ENCODE results near the gene STK32C. TPM values are rescaled to one million over a fixed set of nuclear protein-coding genes. Genes with fewer than 3 reads are reported as not detected.

Gene STK32C
- total RNA-seq, 2 donors from 2014 or later = 8.4 to 9.9 TPM

GRCh38 chr10:132197271-132198067 is 110.3 kb downstream of the STK32C start:
- Mint-ChIP-seq H3K4me1 (no peaks in the 10 kb centered on the region), H3K27ac (no peak overlapping the region), H3K27me3 (ENCODE audit: insufficient read depth) (no peaks in the 10 kb centered on the region), H3K4me3 (no peak overlapping the region), H3K9me3 (no peaks in the 10 kb centered on the region), H3K36me3 (ENCODE audit: low read depth) (no peaks in the 10 kb centered on the region)
- no peaks in the 10 kb centered on the region for H3K9me3 ChIP-seq (ENCODE audit: control insufficient read depth, low read length)
- H3K27ac ChIP-seq (ENCODE audit: low read depth, low read length) = no peak overlapping the region
- no peak for DNase-seq
- TF ChIP-seq, protein P1, sequence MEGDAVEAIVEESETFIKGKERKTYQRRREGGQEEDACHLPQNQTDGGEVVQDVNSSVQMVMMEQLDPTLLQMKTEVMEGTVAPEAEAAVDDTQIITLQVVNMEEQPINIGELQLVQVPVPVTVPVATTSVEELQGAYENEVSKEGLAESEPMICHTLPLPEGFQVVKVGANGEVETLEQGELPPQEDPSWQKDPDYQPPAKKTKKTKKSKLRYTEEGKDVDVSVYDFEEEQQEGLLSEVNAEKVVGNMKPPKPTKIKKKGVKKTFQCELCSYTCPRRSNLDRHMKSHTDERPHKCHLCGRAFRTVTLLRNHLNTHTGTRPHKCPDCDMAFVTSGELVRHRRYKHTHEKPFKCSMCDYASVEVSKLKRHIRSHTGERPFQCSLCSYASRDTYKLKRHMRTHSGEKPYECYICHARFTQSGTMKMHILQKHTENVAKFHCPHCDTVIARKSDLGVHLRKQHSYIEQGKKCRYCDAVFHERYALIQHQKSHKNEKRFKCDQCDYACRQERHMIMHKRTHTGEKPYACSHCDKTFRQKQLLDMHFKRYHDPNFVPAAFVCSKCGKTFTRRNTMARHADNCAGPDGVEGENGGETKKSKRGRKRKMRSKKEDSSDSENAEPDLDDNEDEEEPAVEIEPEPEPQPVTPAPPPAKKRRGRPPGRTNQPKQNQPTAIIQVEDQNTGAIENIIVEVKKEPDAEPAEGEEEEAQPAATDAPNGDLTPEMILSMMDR (conservative IDR thresholded peaks at IDR 0.05) = no peak
- no peaks in the 10 kb centered on the region for H3K27me3 ChIP-seq (ENCODE audit: control insufficient read depth, insufficient read depth, low read length, poor library complexity, severe bottlenecking)
- H3K9ac ChIP-seq (ENCODE audit: extremely low read depth, low read length, poor library complexity, severe bottlenecking) = no peak overlapping the region
- H3K36me3 ChIP-seq (ENCODE audit: control insufficient read depth, insufficient read depth, low read length) = no peaks in the 10 kb centered on the region
- WGBS, 2 experiments (ENCODE audit: insufficient coverage in 1 of 2, insufficient read length in 1 of 2) = 88 to 96% methylated on average over 15 to 25 of the region's 25 CpGs
- no peaks in the 10 kb centered on the region for H3K4me1 ChIP-seq (ENCODE audit: control insufficient read depth, insufficient read depth, low read length)
- H3K4me3 ChIP-seq (ENCODE audit: low read length) = no peak overlapping the region

DNA sequence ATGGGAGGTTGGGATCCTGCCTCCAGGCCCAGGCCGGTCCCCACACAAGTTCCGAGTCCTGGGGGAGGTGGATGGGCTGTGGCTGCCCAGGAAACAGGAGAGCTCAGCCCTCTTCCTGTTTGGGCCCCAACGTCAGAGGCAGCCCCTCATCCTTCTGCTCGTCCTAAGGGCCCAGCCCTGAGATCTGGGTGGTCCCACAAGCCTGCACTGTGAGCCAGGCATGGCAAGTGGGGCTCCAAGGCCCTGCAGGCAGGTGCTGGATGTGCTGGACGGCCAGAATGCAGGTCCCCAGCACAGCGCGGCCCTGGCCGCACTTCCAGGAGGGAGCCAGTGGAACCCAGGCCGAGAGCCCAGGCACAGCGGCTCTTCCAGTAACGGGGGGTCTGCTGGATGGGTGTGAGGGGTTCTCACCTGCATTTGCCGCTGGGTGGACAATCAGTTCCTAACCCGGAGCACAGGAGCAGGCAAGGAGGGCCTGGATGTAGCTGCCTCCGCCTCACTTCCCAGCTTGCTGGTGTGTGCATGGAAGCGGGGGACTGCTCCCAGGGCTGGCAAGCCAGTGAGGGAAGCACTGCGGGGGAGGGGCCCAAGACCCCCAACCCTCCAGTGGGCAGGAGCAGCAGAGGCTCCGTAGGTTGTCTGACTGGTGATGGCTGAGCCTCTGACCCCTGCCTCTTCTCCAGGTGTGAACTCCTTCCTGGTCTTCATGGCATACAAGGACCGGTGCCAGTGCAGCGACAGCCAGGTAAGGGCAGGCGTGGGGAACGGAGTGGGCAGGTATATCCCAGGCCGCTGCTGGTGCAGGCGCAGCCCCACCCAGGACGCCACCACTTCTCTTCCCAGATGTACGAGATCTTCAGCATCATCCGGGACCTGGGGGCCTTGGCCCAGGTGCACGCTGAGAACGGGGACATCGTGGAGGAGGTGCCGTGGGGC is 111.3 kb downstream of the STK32C start:
- Mint-ChIP-seq H3K4me3 (no peak overlapping the region), H3K9me3 (no peaks in the 10 kb centered on the region), H3K27me3 (ENCODE audit: insufficient read depth) (no peaks in the 10 kb centered on the region), H3K27ac (no peak overlapping the region), H3K36me3 (ENCODE audit: low read depth) (peaks cover 5% of the 10 kb centered on the region), H3K4me1 (no peaks in the 10 kb centered on the region)
- Histone ChIP-seq H3K36me3 (ENCODE audit: control insufficient read depth, insufficient read depth, low read length) (no peaks in the 10 kb centered on the region), H3K9ac (ENCODE audit: extremely low read depth, low read length, poor library complexity, severe bottlenecking) (no peak overlapping the region), H3K27ac (ENCODE audit: low read depth, low read length) (no peak overlapping the region), H3K9me3 (ENCODE audit: control insufficient read depth, low read length) (no peaks in the 10 kb centered on the region), H3K27me3 (ENCODE audit: control insufficient read depth, insufficient read depth, low read length, poor library complexity, severe bottlenecking) (no peaks in the 10 kb centered on the region), H3K4me3 (ENCODE audit: low read length) (no peak overlapping the region), H3K4me1 (ENCODE audit: control insufficient read depth, insufficient read depth, low read length) (no peaks in the 10 kb centered on the region)
- no peak for DNase-seq
- TF ChIP-seq, protein P1 (conservative IDR thresholded peaks at IDR 0.05) = no peak
- WGBS, 2 experiments (ENCODE audit: insufficient coverage in 1 of 2, insufficient read length in 1 of 2) = 91 to 99% methylated on average over 11 to 30 of the region's 30 CpGs

- Mint-ChIP-seq H3K27ac (no peak overlapping the region), H3K4me3 (no peak overlapping the region), H3K4me1 (no peaks in the 10 kb centered on the region), H3K27me3 (ENCODE audit: insufficient read depth) (no peaks in the 10 kb centered on the region), H3K36me3 (ENCODE audit: low read depth) (peaks cover 9% of the 10 kb centered on the region), H3K9me3 (peaks cover 2% of the 10 kb centered on the region)
- no peak overlapping the region for H3K27ac ChIP-seq (ENCODE audit: low read depth, low read length)
- H3K36me3 ChIP-seq (ENCODE audit: control insufficient read depth, insufficient read depth, low read length) = no peaks in the 10 kb centered on the region
- H3K27me3 ChIP-seq (ENCODE audit: control insufficient read depth, insufficient read depth, low read length, poor library complexity, severe bottlenecking) = no peaks in the 10 kb centered on the region
- 89 to 97% methylated on average over 11 to 13 of the region's 13 CpGs for WGBS, 2 experiments (ENCODE audit: insufficient coverage in 1 of 2, insufficient read length in 1 of 2)
- no peaks in the 10 kb centered on the region for H3K4me1 ChIP-seq (ENCODE audit: control insufficient read depth, insufficient read depth, low read length)
- no peak for DNase-seq
- H3K9me3 ChIP-seq (ENCODE audit: control insufficient read depth, low read length) = no peaks in the 10 kb centered on the region
- TF ChIP-seq, protein P1 (conservative IDR thresholded peaks at IDR 0.05) = no peak
- H3K9ac ChIP-seq (ENCODE audit: extremely low read depth, low read length, poor library complexity, severe bottlenecking) = no peak overlapping the region
- no peak overlapping the region for H3K4me3 ChIP-seq (ENCODE audit: low read length)
Measured at GRCh38 chr10:132195366-132196075, 112.2 kb downstream of the STK32C start.

Data from endodermal cell (in vitro differentiated cells).